GM12878 (cell line): ENCODE measurements around the gene YY1.

Experiments used
- MXI1 ChIP-seq: fragments of 150-350 bp; IDR thresholded peaks from 2 replicates; pipeline ENCODE4 v1.6.1; 2011; ENCODE audit warnings: low read depth, mild to moderate bottlenecking, inconsistent platforms, low read length, improper control_type of control experiment
- POLR2A ChIP-seq: IDR thresholded peaks from 2 replicates; pipeline ENCODE4 v1.6.1; 2011; ENCODE audit warnings: low read depth, mild to moderate bottlenecking, low read length
- SPI1 ChIP-seq: IDR thresholded peaks from 2 replicates; pipeline ENCODE4 v1.6.1; 2011; ENCODE audit warnings: low read depth, mild to moderate bottlenecking, low read length, moderate library complexity, borderline replicate concordance; ENCODE audit not compliant: insufficient read depth
- SUZ12 ChIP-seq: fragments of 200-600 bp; sonication (generic); IDR thresholded peaks from one replicate; pipeline ENCODE4 v1.6.1; 2018; ENCODE audit warnings: antibody characterized with exemption, mild to moderate bottlenecking; ENCODE audit not compliant: unreplicated experiment

DNA sequence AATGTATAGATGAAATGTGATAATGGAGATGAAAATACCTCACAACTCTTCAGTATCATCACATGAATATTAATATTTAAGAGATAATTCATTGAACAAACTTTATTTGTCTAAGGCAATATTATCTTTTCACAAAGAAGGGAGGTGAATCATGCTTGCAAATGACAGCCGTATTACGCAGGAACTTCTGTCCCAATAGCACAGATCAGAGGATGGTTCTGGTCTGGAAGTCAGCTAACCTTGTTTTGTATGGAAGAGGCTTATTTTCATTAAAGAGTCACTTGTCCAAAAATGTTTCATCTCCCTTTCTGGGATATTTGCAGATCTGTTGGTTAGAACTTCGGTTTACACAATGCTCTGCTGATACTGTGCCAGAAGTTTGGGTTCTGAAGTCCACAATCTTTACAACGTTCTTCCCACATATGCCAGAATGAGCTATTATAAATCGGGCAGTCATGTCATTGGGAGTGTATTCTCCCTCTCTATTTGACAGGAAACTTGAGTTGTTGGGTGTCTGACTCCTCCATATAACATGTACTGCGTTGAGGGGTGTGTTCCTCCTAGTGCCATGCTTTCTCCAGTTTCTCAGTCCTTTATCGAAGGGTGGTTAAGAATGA is 29.8 kb downstream of the YY1 start:
- no peak for TF ChIP-seq POLR2A
- TF ChIP-seq MXI1, result no peak
- TF ChIP-seq SPI1, result no peak
- no peak for TF ChIP-seq SUZ12
